ENCODE results near the gene UTS2R.
A peak's percentile ranks its signal among the peaks of the same experiment; 100 is the strongest.

The UTS2R gene

DNA sequence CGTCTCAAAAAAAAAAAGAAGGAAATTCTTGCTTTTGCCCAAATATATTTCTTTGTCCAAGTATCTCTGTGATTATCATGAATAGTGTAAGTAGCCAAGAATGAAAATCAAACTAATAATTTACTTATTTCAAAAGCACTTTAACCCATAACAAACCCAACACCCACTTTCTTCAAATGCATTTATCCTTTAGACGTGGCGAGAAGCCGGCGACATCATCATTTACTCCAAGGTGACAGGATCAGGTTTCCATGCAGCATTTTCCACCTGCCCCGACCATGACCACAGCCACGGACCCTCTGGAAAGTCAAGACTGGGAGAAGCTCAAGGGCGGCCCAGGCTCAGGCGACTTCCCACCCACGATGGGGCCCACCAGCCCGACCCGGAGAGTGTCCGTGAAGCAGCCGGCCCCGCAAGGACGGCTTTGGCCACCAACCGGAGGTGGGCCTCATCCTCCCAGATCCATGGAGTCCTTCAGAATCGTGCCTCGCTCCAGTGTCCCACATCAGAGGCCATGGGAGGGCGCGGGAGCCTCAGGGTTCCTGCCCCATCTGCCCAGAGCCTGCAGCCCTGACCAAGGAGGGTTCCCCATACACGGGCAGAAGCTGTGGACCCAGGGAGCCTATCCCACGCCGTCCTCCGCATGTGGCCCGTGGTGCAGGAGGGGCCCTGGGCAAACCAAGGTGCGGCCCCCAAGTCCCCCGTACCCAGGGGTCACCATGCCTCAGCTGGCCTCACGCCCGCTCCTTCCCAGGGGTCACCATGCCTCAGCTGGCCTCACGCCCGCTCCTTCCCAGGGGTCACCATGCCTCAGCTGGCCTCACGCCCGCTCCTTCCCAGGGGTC is 18.7 kb downstream of the UTS2R start:
- no peak for DNase-seq

- DNase-seq = no peak
Observed at GRCh38 chr17:82390860-82391435, 19.4 kb downstream of the UTS2R start.

DNA sequence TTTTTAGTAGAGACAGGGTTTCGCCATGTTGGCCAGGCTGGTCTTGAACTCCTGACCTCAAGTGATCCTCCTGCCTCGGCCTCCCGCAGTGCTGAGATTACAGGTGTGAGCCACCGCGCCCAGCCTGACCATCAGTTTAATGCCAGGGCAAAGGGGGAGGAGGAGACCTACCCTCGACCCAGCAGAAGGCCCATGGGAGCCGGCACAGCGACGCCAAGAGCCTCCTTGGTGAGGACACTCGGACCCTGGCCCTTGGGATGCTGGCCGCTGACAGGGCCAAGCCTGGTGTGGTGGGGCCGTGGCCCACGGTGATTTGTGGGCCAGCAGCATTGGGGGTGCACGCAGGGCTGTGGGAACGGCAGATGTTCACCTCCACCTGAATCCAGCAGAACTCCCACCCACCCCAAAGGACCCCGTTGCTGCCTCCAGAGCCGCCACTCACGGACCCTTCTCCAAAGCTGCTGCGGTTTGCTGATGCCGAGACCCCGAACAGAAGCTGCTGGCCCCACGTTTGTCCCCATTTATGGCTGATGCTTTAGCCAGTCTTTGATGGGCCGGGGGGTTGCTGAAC is 20.0 kb downstream of the UTS2R start:
- DNase-seq = no peak

DNA sequence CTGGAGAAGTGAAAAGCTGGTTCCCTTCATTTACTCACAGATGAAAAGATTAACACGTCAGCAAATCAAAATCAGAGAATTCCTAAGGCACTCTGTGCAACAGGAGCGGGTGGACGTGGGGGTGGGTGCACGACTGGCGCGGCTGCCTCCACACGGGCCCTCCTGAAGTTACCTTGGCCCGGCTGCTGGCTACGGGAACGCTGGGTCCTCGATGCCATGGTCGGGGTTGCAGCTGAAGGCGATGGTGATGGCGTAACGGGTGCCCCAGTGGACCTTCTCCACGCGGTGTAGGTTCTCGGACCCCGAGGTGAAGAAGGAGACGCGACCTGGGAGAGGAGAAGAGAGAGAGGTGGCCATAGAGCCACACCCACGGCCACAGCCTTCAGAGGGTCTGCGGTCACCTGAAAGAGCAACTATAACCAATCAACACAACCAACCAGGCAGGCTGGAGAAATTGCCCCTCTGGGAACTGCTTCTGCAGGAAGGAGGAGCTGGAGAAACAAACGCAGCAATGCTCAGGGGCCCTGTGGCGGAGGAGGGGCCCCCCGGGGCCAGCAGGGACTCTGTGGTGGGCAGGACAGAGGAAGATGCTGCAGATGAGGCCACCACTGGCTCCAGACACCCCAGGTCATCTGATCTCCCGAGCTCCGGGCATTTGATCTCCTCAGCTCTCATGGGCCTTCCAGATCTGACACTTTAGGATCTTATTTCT is 20.8 kb downstream of the UTS2R start:
- DNase-seq = no peak

GRCh38 chr17:82392941-82393340 is 21.4 kb downstream of the UTS2R start:
- no peak for DNase-seq

- DNase-seq = no peak
Observed at GRCh38 chr17:82394278-82394677, 22.7 kb downstream of the UTS2R start.

DNA sequence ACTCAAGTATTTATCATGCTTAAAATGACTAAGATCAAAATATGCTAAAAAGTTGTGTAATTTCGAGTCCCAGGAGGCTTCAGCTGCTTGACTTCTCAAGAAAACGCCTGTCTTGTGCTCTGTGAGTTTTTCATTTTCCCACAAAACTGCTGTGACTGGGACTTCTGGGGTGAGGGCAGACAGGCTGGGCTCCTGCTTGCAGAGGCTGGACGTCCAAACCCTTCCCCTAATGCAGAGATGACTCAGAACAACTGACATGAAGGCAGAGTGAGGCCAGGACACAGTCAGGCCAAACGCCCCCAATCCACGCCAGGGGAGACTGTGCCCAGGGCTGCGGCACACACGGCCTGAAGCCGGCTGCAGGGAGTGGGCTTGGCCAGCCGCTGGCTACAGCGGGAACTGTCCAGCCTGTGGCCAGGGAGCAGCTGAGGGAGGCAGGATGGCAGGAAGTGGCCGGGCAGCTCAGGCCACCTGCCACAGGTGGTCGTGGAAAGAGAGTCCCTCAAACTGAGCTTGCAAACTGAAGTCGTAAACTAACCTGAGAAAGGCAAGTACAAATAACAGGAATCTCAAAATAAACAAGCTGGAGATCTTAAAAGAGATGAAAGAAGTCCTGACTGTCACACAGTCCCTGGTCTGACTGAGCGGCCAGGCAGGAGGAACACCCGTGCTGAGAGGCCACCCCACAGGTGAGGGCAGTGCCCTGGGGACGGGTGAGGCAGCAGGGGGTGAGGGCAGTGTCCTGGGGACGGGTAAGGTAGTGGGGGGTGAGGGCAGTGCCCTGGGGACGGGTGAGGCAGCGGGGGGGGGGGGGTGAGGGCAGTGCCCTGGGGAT is 25.3 kb downstream of the UTS2R start:
- DNase-seq = no peak

- DNase-seq = no peak
Observed at GRCh38 chr17:82397449-82398335, 26.1 kb downstream of the UTS2R start.

- no peak for DNase-seq
Observed at GRCh38 chr17:82399041-82399441, 27.5 kb downstream of the UTS2R start.

- no peak for DNase-seq
Observed at GRCh38 chr17:82399601-82400101, 28.1 kb downstream of the UTS2R start.

DNA sequence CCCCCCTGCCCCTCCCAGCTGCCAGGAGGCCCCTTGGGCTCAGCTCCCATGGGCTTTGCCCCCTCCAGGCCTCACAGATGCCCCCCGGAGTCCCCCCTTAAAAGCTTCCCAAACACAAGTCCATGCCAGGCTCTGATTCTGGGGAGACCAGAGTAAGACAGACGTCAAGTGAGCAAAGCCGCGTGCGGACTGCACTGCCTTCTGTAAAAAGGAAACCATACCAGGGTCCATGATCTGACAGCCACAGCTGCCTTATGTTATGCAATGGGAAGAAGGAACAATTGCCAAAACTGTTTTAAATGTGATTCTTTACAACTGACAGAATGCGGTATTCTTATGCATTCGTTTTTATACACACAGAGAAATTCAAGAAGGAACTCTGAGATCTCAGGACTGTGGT is 28.6 kb downstream of the UTS2R start:
- no peak for DNase-seq

DNA sequence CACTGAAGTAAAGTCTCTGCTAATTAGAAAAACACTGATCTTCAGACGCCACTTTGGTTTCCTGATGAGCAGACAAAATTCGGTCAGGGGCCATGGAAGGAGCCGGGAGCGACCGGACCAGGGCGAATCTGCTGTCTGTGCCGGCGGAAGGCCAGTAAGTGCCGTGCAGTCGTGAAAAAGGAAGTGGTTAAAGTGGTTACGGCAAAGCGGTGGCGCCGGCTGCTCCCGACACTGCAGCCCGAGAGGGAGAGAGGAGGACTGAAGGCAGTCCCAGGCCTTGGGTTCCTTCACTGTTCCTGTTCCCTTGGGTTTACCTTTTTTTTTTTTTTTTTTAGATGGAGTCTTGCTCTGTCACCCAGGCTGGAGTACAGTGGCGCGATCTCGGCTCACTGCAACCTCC is 29.3 kb downstream of the UTS2R start:
- DNase-seq = peak; percentile 52

DNA sequence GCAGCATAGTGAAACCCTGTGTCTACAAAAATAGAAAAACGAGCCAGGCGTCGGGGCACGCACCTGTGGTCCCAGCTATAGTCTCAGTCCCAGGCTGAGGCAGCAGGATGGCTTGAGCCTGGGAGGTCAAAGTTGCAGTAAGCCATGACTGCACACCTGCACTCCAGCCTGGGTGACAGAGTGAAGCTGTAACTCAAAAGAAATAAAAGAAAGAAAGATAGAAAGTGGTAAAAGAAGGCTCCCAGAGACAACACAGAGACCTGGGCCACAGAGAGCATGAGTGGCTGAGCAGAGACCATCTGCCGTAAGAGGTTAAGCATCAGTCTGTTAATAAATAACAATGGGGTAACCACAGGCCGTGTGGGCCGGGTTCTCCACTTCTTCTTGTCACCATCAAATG is 31.3 kb downstream of the UTS2R start:
- no peak for DNase-seq

- no peak for DNase-seq
Observed at GRCh38 chr17:82403662-82404660, 32.4 kb downstream of the UTS2R start.

DNA sequence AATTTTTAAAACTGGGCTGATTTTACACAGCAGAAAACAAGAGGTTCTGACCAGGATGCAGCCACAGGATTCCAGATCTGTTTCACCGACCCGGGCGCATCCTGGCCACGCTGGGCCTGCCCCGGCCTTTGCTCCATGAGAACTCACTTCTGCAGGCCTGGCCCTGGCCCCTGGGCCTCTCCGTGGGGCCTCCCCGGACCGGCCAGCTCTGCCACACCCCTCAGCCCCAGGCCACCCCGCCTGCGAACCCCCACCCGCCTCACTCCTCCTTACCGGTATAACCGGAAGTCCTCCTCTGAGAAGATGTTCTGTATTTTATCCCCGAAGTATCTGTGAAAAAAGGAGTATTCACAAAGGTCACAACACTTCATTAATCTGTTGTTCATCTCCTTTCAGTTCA is 33.5 kb downstream of the UTS2R start:
- no peak for DNase-seq

- no peak for DNase-seq
Observed at GRCh38 chr17:82406131-82406671, 34.6 kb downstream of the UTS2R start.

GRCh38 chr17:82407255-82407654 is 35.7 kb downstream of the UTS2R start:
- no peak for DNase-seq

- DNase-seq = no peak
Observed at GRCh38 chr17:82408288-82408937, 36.8 kb downstream of the UTS2R start.

- no peak for DNase-seq
Observed at GRCh38 chr17:82408938-82409318, 37.4 kb downstream of the UTS2R start.

All from stimulated activated CD4-positive, alpha-beta T cell treated with anti-CD3 and anti-CD28 coated beads, Interleukin-1b, Interleukin-23, amount 100 ng/mL, for 48 hours (primary cell).